CD14-positive monocyte (primary cell): Measurements from ENCODE around the gene TP73. TPM values are rescaled to one million over a fixed set of nuclear protein-coding genes. Genes with fewer than 3 reads are reported as not detected.

Experiments used
- DNase-seq, 3 donors: peaks; one replicate each; pipeline ENCODE4 v3.0.0-alpha.2; 2011 to 2022
- H2AFZ ChIP-seq: 2 replicates; pipeline ENCODE4 v1.6.0; 2012; ENCODE audit warnings: mild to moderate bottlenecking, low read depth, low read length, inconsistent platforms; ENCODE audit not compliant: insufficient read depth, poor library complexity, severe bottlenecking
- H3K27ac ChIP-seq, 2 donors: 1 replicate in 1 of 2; 2 replicates in 1 of 2; pipeline ENCODE4 v1.5.1; 2012 to 2013; ENCODE audit warnings: low read length in 2 of 2, control low read depth in 1 of 2, inconsistent platforms in 1 of 2, low read depth in 1 of 2, mild to moderate bottlenecking in 1 of 2
- H3K27me3 ChIP-seq, 2 donors: one replicate each; pipeline versions ENCODE4 v1.6.0 to v1.6.1; 2011 to 2013; ENCODE audit warnings: low read length in 2 of 2; ENCODE audit not compliant: control insufficient read depth in 2 of 2, insufficient read depth in 2 of 2
- H3K36me3 ChIP-seq, 2 donors: replicated peaks in 1 of 2; 1 replicate in 1 of 2; 2 replicates in 1 of 2; pipeline versions ENCODE4 v1.5.1 to v1.6.1; 2012 to 2013; ENCODE audit warnings: low read length in 2 of 2, control low read depth in 1 of 2, inconsistent platforms in 1 of 2, mild to moderate bottlenecking in 1 of 2; ENCODE audit not compliant: insufficient read depth in 2 of 2, control insufficient read depth in 1 of 2
- H3K4me1 ChIP-seq, 2 donors: 1 replicate in 1 of 2; 2 replicates in 1 of 2; pipeline versions ENCODE4 v1.5.1 to v1.6.1; 2012 to 2013; ENCODE audit warnings: low read length in 2 of 2, control low read depth in 1 of 2, inconsistent platforms in 1 of 2, mild to moderate bottlenecking in 1 of 2, moderate library complexity in 1 of 2; ENCODE audit not compliant: insufficient read depth in 2 of 2, control insufficient read depth in 1 of 2
- H3K4me2 ChIP-seq: replicated peaks from 2 replicates; pipeline ENCODE3; 2012; ENCODE audit warnings: low read length, moderate library complexity, mild to moderate bottlenecking; ENCODE audit not compliant: poor library complexity, severe bottlenecking; ENCODE audit errors: extremely low read depth
- H3K4me3 ChIP-seq, 3 experiments: fragments of 200-600 bp in 1 of 3; sonication (generic) in 1 of 3; replicated peaks in 1 of 3; 1 replicate in 2 of 3; 2 replicates in 1 of 3; pipeline ENCODE4 v1.5.1; 2011 to 2013; ENCODE audit warnings: low read length in 3 of 3, mild to moderate bottlenecking in 3 of 3, control low read depth in 2 of 3, low read depth in 2 of 3, inconsistent platforms in 1 of 3, moderate library complexity in 1 of 3
- H3K79me2 ChIP-seq: 2 replicates; pipeline ENCODE4 v1.6.0; 2012; ENCODE audit warnings: mild to moderate bottlenecking, control low read depth, inconsistent platforms, low read length, moderate library complexity; ENCODE audit not compliant: insufficient read depth
- H3K9ac ChIP-seq: 2 replicates; pipeline ENCODE4 v1.6.0; 2017; ENCODE audit warnings: low read length, mild to moderate bottlenecking; ENCODE audit not compliant: insufficient read depth, poor library complexity, severe bottlenecking
- H3K9me3 ChIP-seq, 2 donors: replicated peaks in 1 of 2; 1 replicate in 1 of 2; 2 replicates in 1 of 2; pipeline versions ENCODE4 v1.5.1 to v1.6.1; 2012 to 2013; ENCODE audit warnings: low read length in 2 of 2, control low read depth in 1 of 2; ENCODE audit not compliant: control insufficient read depth in 1 of 2, insufficient read depth in 1 of 2
- H4K20me1 ChIP-seq: 2 replicates; pipeline ENCODE4 v1.6.0; 2012; ENCODE audit warnings: mild to moderate bottlenecking, low read length, control low read depth, moderate library complexity; ENCODE audit not compliant: insufficient read depth
- H3K27ac Mint-ChIP-seq, 7 donors: one replicate each; pipeline ENCODE4 v1.8.0; 2020; ENCODE audit warnings: mild to moderate bottlenecking in 7 of 7, mixed read lengths in 7 of 7, moderate library complexity in 6 of 7, inconsistent platforms in 2 of 7
- H3K27me3 Mint-ChIP-seq, 3 donors: one replicate each; pipeline ENCODE4 v1.8.0; 2021 to 2022; ENCODE audit warnings: low read depth in 3 of 3, mild to moderate bottlenecking in 3 of 3, mixed read lengths in 3 of 3, moderate library complexity in 3 of 3, inconsistent platforms in 1 of 3
- H3K36me3 Mint-ChIP-seq, 2 donors: one replicate each; pipeline ENCODE4 v1.8.0; 2020; ENCODE audit warnings: mixed read lengths in 2 of 2, inconsistent platforms in 1 of 2, mild to moderate bottlenecking in 1 of 2
- H3K4me1 Mint-ChIP-seq: one replicate; pipeline ENCODE4 v1.8.0; 2020; ENCODE audit warnings: mild to moderate bottlenecking, mixed read lengths
- H3K4me3 Mint-ChIP-seq, 2 donors: one replicate each; pipeline ENCODE4 v1.8.0; 2020; ENCODE audit warnings: mild to moderate bottlenecking in 2 of 2, mixed read lengths in 2 of 2, moderate library complexity in 1 of 2
- H3K9me3 Mint-ChIP-seq, 7 donors: one replicate each; pipeline ENCODE4 v1.8.0; 2020 to 2022; ENCODE audit warnings: mixed read lengths in 7 of 7, mild to moderate bottlenecking in 6 of 7, moderate library complexity in 6 of 7, inconsistent platforms in 2 of 7
- WGBS: methylation state at CpG from one replicate; pipeline ENCODE4 v1.1.5; 2013; ENCODE audit warnings: missing lambda C conversion rate; ENCODE audit not compliant: insufficient coverage; 5-methylcytosine and 5-hydroxymethylcytosine counted together
- intact Hi-C, 2 donors: fragments of 100-400 bp; cut with micrococcal nuclease; formaldehyde crosslinking; loops; one replicate each; pipeline versions ENCODE4 v1.15.0 to v1.15.1; 2023
- polyA plus RNA-seq, 3 donors: library from polyadenylated mRNA; depleted of rRNA in 1 of 3; unstranded in 2 of 3; stranded (reverse) in 1 of 3; fragments of 300-500 nt in 2 of 3; fragments of >200 nt in 1 of 3; fragmentation: Illumina TruSeq in 2 of 3; gene quantifications; 1 replicate in 2 of 3; 2 replicates in 1 of 3; pipeline ENCODE4 v1.2.3, GENCODE V29; 2012 to 2021
- TF ChIP-seq, protein P1 (sequence below): fragments of 200-600 bp; IDR thresholded peaks from one replicate; pipeline ENCODE4 v1.8.0; 2022; ENCODE audit warnings: antibody characterized with exemption, mild to moderate bottlenecking

The TP73 gene
- polyA plus RNA-seq, 3 donors = 0.21 to 0.42 TPM; not detected in 1

DNA sequence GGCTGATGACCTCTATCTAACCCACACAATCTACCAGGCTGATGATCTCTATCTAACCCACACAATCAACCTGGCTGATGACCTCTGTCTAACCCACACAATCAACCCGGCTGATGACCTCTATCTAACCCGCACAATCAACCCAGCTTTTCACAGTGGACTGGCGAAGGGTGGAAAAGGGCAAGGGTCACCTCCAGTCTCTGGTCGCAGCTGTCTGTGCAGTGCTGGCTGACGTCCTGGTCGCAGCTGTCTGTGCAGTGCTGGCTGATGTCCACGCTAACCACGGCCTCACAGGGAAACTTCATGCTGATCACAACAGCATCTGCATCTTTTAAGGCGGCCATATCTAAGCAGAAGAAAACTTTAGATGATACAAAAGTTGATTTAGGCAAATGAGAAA lies 87.7 kb downstream of the TP73 start:
- Histone ChIP-seq H3K4me2 (no peak overlapping the region), H3K27ac (no peak overlapping the region), H4K20me1 (no peaks in the 10 kb centered on the region), H3K4me3 (no peak overlapping the region), H3K9me3 (no peaks in the 10 kb centered on the region), H3K9ac (no peak overlapping the region), H3K27me3 (no peaks in the 10 kb centered on the region), H3K36me3 (peaks cover 13 to 49% of the 10 kb centered on the region in 2 donors), H2AFZ (no peak overlapping the region), H3K4me1 (peaks cover 0 to 6% of the 10 kb centered on the region in 2 donors), H3K79me2 (no peaks in the 10 kb centered on the region)
- peaks cover 10% of the 10 kb centered on the region for H3K4me1 Mint-ChIP-seq
- no peak overlapping the region for H3K27ac Mint-ChIP-seq
- intact Hi-C loops = no loop called here
- no peak for DNase-seq
- peaks cover 28 to 37% of the 10 kb centered on the region in 2 donors for H3K36me3 Mint-ChIP-seq
- no peaks in the 10 kb centered on the region for H3K27me3 Mint-ChIP-seq
- 95% methylated on average over 9 of the region's 9 CpGs for WGBS
- TF ChIP-seq, protein P1, sequence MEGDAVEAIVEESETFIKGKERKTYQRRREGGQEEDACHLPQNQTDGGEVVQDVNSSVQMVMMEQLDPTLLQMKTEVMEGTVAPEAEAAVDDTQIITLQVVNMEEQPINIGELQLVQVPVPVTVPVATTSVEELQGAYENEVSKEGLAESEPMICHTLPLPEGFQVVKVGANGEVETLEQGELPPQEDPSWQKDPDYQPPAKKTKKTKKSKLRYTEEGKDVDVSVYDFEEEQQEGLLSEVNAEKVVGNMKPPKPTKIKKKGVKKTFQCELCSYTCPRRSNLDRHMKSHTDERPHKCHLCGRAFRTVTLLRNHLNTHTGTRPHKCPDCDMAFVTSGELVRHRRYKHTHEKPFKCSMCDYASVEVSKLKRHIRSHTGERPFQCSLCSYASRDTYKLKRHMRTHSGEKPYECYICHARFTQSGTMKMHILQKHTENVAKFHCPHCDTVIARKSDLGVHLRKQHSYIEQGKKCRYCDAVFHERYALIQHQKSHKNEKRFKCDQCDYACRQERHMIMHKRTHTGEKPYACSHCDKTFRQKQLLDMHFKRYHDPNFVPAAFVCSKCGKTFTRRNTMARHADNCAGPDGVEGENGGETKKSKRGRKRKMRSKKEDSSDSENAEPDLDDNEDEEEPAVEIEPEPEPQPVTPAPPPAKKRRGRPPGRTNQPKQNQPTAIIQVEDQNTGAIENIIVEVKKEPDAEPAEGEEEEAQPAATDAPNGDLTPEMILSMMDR = no peak
- H3K9me3 Mint-ChIP-seq = no peaks in the 10 kb centered on the region
- no peak overlapping the region for H3K4me3 Mint-ChIP-seq

DNA sequence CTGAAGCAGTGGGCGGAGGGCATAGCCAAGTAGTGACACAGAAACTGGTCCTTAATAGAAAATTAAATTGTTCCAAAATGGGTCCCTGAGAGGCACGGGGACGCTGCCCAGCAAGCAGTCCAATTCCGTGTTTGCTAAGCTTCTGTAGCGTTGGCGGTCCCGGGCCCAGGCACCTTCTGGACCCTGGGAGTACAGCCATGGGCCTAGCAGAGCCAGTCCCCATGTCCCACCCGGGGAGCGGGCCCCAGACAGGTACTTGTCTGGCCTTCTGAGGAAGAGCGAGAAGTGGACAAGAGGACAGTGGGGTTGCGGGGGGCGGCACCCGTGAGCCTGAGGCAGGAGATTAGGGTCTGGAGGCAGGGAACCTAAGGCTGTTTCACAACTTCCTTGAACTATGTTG lies 88.4 kb downstream of the TP73 start:
- TF ChIP-seq, protein P1 = no peak
- Histone ChIP-seq H3K4me3 (no peak overlapping the region), H3K4me2 (no peak overlapping the region), H3K9me3 (no peaks in the 10 kb centered on the region), H3K27ac (no peak overlapping the region), H3K36me3 (peaks cover 13 to 49% of the 10 kb centered on the region in 2 donors), H3K79me2 (no peaks in the 10 kb centered on the region), H2AFZ (no peak overlapping the region), H3K9ac (no peak overlapping the region), H4K20me1 (no peaks in the 10 kb centered on the region), H3K27me3 (no peaks in the 10 kb centered on the region), H3K4me1 (peaks cover 0 to 6% of the 10 kb centered on the region in 2 donors)
- H3K27ac Mint-ChIP-seq = no peak overlapping the region
- 99% methylated on average over 9 of the region's 13 CpGs for WGBS
- no peak overlapping the region for H3K4me3 Mint-ChIP-seq
- H3K4me1 Mint-ChIP-seq = peaks cover 17% of the 10 kb centered on the region
- H3K27me3 Mint-ChIP-seq = peaks cover 0 to 2% (median 0%) of the 10 kb centered on the region in 3 donors
- no peaks in the 10 kb centered on the region for H3K9me3 Mint-ChIP-seq
- H3K36me3 Mint-ChIP-seq = peaks cover 25 to 36% of the 10 kb centered on the region in 2 donors
- DNase-seq = no peak
- intact Hi-C loops = no loop called here
